GM15510 (cell line): ENCODE data around the gene PIAS1.

Experiments
- POLR2A ChIP-seq: IDR thresholded peaks from 3 replicates; pipeline ENCODE4 v1.6.1; 2011; ENCODE audit warnings: borderline replicate concordance; ENCODE audit not compliant: insufficient read length; ENCODE audit errors: extremely low read depth

Gene PIAS1

DNA sequence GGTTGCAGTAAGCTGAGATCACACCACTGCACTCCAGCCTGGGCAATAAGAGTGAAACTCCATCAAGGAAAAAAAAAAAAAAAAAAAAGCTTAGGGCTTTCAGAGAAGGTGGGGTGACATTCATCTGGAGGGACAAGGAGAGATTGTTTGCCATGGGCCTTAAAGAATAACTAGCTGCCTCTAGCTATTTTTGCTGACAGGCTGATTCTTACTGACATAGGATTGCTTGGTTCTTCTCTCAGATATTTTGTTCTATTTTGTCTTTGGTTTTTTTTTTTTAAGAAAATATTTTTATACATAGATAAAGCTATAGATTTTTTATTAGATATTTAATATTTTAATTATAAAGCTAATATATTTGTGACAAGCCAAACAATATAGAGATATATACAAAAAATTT is 24.2 kb upstream of the PIAS1 start:
- TF ChIP-seq POLR2A = no peak

GRCh38 chr15:68031404-68031803 is 22.7 kb upstream of the PIAS1 start:
- no peak for TF ChIP-seq POLR2A

DNA sequence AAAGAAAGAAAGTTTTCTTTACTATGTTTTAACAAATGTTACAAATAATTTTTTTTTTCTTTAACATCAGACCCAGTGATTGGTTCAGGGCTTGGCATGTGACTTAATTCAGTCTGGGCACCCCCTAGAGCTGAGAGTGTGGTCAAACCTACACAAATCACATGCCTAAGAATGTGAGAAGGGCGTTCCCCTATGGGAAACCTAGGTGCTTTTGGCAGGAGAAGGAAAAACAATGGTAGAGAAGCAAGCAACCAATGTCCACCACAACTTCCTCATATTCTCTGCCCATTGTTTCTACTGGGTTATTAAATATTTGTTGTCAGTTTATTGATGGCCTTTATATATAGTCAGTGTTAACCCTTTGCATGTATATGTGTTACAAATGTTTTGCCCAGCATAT is 21.4 kb upstream of the PIAS1 start:
- TF ChIP-seq POLR2A = no peak

DNA sequence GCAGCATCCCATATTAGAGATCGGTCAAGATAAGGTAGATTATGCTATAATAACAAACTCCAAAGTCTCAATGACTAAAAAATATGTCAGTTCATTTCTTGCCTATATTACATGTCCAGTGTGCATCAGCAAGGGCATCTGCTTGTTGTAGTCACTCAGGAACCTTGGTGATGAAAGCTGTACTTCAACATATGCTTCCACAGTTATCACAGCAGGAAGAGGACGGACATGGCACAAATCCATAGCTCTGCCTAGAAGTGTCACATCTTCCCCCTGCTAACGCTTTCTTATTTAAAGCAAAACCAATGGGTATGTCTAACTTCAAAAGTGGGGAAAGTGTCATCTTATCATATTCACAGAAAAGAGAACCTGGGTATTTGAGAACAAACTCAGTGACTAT is 20.0 kb upstream of the PIAS1 start:
- no peak for TF ChIP-seq POLR2A

GRCh38 chr15:68034719-68035293 is 19.3 kb upstream of the PIAS1 start:
- TF ChIP-seq POLR2A = no peak

GRCh38 chr15:68038246-68038645 is 15.9 kb upstream of the PIAS1 start:
- TF ChIP-seq POLR2A = no peak

- no peak for TF ChIP-seq POLR2A
Measured at GRCh38 chr15:68040144-68040543, 14.0 kb upstream of the PIAS1 start.

DNA sequence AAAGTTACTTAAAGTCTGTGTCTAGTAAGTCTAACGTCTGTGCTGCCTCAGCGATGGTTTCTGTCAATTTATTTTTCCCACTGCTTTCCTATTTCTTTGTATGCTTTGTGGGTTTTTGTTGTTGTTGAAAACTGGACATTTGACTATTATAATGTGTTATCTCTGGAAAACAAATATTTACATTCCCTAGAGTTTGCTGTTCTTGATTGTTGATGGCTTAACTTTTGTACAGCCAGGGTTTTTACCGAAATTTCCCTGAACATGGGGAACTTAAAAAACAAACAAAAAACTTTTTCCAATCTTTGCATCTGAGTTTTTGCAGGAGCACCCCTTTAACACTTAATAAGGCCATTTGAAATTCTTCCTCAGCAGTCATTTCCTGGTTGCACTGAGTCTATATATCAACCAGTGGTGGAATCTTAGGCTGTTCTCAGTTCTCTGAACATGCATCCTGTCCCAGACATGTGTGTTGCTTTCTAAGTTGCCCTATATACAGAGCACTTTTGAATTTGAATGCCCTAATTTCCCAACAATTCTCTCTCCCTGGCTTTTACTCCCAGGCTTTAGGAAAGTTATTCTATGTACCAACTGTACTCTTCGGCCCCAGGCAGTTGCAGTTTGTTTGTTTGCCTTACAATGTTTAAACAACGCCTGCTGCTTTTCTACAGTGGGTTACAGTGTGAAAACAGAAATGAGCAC is 11.8 kb upstream of the PIAS1 start:
- no peak for TF ChIP-seq POLR2A

GRCh38 chr15:68042855-68043222 is 11.3 kb upstream of the PIAS1 start:
- no peak for TF ChIP-seq POLR2A

DNA sequence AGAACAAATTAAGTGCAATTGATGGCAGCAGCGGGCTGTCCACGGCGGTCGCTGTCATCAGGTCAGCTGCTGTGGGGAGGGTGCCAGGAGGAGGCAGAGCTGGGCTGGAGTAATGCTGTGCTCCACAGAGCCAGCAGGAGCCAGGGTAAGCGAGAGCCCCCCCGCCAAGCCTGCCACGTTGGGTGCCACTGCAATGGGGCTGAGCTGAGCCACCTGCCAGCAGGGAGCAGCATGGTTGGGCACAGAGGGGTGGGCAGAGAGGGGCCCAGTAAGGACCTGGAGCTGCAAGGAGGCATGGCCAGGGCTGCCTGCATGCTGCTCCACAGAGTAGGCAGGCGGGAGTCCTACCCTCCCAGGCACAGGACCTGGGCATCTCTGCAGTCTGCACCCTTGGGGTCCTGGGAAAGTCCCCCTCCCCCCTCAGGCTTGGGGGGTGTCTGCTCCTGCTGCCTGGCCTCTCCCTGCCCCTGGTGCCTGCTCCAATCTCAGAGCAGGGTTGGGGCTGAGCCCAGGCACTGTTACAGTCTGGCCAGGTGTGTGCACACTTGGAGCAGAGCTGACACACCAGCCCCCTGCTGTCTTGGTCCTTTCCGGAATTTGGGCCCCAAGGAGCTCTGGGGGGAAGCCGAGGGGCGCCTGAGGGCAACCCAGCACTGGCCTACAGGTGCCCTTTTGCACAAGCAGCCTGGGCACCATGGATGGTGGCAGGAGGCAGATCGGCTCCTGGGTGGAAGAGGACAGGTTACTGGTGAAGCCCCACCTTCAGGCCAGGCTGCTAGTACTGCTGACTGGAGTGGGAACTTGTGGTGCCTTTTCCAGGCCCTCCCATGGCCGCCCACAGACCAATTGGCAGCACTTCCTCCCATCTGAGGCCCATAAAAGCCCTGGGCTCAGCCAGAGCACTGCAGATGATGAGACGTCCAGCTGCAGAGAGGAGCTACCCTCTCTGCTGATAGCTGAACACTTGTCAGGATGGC is 8.5 kb upstream of the PIAS1 start:
- TF ChIP-seq POLR2A = no peak

DNA sequence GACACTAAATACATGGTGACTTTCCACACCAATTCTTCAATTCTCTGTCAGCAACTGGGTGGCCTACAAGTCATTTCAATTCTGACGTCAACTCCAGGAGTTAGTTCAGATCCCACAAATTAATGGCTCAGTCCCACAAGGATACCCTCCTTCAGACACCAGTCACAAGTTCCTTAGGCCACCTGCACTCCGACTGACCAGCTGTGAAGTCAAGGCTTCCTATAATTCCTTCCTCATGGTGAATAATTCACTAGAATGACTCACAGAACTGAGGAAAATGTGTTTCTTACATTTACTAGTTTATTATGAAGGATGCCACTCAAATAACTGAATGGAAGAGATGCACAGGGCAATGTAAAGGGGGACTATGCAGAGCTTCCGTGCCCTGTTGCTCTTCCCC is 6.3 kb upstream of the PIAS1 start:
- TF ChIP-seq POLR2A = no peak

DNA sequence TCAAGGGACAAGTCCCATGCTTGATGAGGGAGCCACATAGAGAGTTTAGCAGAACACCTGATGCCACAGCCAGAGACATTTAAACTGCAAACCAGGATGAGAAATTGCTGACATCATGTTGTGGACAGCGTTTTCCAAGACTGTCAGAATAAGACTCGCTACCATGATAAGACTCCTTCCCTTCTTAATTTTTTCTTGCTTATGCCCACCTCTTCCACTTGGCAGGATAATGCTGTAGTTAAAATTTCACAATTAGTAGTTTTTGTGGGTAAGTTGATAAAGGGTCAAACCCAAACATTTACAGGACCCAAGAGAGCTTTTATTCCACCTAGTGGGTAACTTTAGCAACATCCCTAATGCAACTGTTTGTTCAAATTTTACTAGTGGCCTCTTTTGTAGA is 3.0 kb upstream of the PIAS1 start:
- TF ChIP-seq POLR2A = no peak

- no peak for TF ChIP-seq POLR2A
Measured at GRCh38 chr15:68051907-68052306, 2.2 kb upstream of the PIAS1 start.

DNA sequence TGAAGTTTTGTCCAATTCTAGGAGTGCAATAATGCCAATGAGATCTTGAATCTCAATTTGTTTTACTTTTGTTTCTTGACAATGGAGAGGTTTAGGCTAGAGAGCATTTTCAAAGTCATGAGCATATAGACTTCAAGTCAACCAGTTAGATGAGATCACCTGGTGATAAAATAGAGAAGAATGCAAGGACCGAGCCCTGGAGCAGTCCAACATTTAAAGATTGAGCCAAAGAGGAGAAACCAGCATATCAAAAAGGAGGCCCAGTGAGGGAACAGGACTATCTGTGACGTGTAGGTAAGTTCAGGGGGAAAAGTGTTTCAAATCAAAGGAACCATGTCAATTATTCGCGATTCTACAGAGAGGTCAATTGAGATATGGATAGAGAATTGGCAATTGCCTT is 1.7 kb upstream of the PIAS1 start:
- no peak for TF ChIP-seq POLR2A

DNA sequence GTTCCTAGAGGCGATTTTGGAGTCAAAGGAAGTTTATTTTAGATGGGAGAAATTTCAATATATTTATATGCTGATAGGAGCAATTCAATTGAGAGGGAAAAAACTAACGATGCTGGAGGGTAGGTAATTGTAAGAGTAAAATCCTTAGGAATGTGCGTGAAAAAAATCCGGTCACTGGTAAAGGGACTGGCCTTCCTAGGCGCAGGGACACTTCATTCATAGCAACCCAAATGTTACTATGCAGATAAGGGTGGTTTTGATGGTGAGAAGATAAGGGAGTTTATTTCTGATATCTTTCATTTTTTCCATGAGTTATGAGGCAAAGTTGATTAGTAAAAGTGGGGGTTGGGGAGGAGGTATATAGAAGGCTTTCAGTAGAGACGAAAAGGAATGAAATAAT is 1.1 kb upstream of the PIAS1 start:
- TF ChIP-seq POLR2A = no peak

GRCh38 chr15:68054628-68055223 is 611 bp downstream of the PIAS1 start:
- no peak for TF ChIP-seq POLR2A

GRCh38 chr15:68055224-68055705 is 1.1 kb downstream of the PIAS1 start:
- TF ChIP-seq POLR2A = no peak
